Measurements from ENCODE around the gene SNX20. TPM values are rescaled to one million over a fixed set of nuclear protein-coding genes. Genes with fewer than 3 reads are reported as not detected.

Gene SNX20
- total and polyA plus RNA-seq, 2 of the 13 experiments (the other 11 are each of a cell fraction or from before 2014, with no cell fraction given), result not detected

DNA sequence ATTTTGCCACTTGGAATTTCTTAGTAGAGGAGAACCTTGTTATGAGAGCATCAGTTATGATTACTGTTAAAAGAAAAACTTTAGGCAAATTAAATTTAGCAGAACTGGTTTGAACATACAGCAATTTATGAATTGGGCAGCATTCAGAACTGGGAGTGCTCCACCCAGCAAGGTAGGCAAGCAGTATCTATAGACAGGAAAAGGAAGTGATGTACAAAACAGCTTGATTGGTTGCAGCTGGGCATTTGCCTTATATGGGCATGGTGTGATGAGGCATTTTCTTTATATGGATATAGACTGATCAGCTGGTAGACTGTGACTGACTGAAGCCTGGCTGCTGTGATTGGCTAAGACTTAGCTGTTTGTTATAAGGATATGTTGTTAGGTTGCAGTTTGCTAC is 43.2 kb upstream of the SNX20 start:
- intact Hi-C loops (cut with micrococcal nuclease; ENCODE audit: unreplicated experiment) (no loop called here), in situ Hi-C loops (cut with HindIII; ENCODE audit: extremely low pct_ligation_motif_present, low pct_unique_long_range_greater_than_20kb) (no loop called here)
- Histone ChIP-seq H3K27me3 (ENCODE audit: control insufficient read depth in 1 of 2, insufficient read depth in 2 of 2, low read length in 2 of 2) (0 out of 5 replicates have a peak, but pooled peaks cover 0 to 3% of the 10 kb centered on the region in 2 experiments), H3K79me2 (ENCODE audit: insufficient read depth, low read length) (no peaks in the 10 kb centered on the region), H3K27ac (ENCODE audit: extremely low read length, insufficient read depth, low read length) (no peak overlapping the region), H4K20me1 (ENCODE audit: insufficient read depth, low read length) (no peaks in the 10 kb centered on the region), H3K9me3 (ENCODE audit: low read length) (no peaks in the 10 kb centered on the region), H3K4me1 (ENCODE audit: insufficient read depth, low read length) (peaks cover 27% of the 10 kb centered on the region), H3K4me3 (replicated peaks in 1 of 3; ENCODE audit: insufficient read depth in 1 of 3, low read depth in 2 of 3, low read length in 3 of 3) (no peak overlapping the region), H2AFZ (ENCODE audit: low read length) (no peak overlapping the region), H3K4me2 (ENCODE audit: low read depth, low read length) (no peak overlapping the region), H3K36me3 (replicated peaks in 1 of 2; ENCODE audit: control insufficient read depth in 1 of 2, insufficient read depth in 2 of 2, low read length in 2 of 2) (no peaks in the 10 kb centered on the region), H3K9ac (ENCODE audit: insufficient read depth, low read depth, low read length) (no peak overlapping the region)
- DNase-seq (ENCODE audit: low spot score) (no peak), FAIRE-seq (no peak), ATAC-seq (no peak)
- no peak for TF ChIP-seq ZNF329 (CRISPR knock-in tag; IDR thresholded peaks at IDR 0.05; ENCODE audit: low read depth)
- TF ChIP-seq ZNF331 (CRISPR knock-in tag; IDR thresholded peaks at IDR 0.05), result no peak
- TF ChIP-seq TAF1 (CRISPR knock-in tag; IDR thresholded peaks at IDR 0.05), result no peak
- TF ChIP-seq ZNF704 (CRISPR knock-in tag; IDR thresholded peaks at IDR 0.05; ENCODE audit: borderline replicate concordance), result no peak
- TF ChIP-seq ARID4A (CRISPR knock-in tag; IDR thresholded peaks at IDR 0.05; ENCODE audit: borderline replicate concordance), result no peak
- TF ChIP-seq PITX1 (CRISPR knock-in tag; IDR thresholded peaks at IDR 0.05), result no peak
- TF ChIP-seq SIX4 (CRISPR knock-in tag; IDR thresholded peaks at IDR 0.05), result no peak
- TF ChIP-seq ZNF570 (CRISPR knock-in tag; IDR thresholded peaks at IDR 0.05; ENCODE audit: borderline replicate concordance), result no peak
- TF ChIP-seq ZNF83 (CRISPR knock-in tag; IDR thresholded peaks at IDR 0.05; ENCODE audit: borderline replicate concordance), result no peak
- no peak for TF ChIP-seq MIER2 (CRISPR knock-in tag; IDR thresholded peaks at IDR 0.05)
- TF ChIP-seq ZFP36L1 (CRISPR knock-in tag; IDR thresholded peaks at IDR 0.05), result no peak
- TF ChIP-seq TMF1 (CRISPR knock-in tag; IDR thresholded peaks at IDR 0.05; ENCODE audit: low read depth), result no peak
- no peak for TF ChIP-seq GABPA (IDR thresholded peaks at IDR 0.05; ENCODE audit: low read depth, low read length)
- TF ChIP-seq GABPA (CRISPR knock-in tag; IDR thresholded peaks at IDR 0.05; ENCODE audit: low read depth), result peak; percentile 46; the same call in 1 of the 2 replicates
- peak; percentile 93 for TF ChIP-seq SRF (IDR thresholded peaks at IDR 0.05; ENCODE audit: low read depth, low read length)
- ChIA-PET POLR2A (no interaction called here), CTCF (ENCODE audit: low intra/inter-chr PET ratio, low total read pairs) (no interaction called here)
- BruUV-seq (replicated peaks), result no TSS peak

Measured in HepG2 (cell line).